ENCODE data around the gene KCNH4. TPM values are rescaled to one million over a fixed set of nuclear protein-coding genes. Genes with fewer than 3 reads are reported as not detected.
A peak's percentile ranks its signal among the peaks of the same experiment; 100 is the strongest.

The KCNH4 gene
- total RNA-seq: 0.14 TPM in 1 of 2 replicates, not detected in the other

DNA sequence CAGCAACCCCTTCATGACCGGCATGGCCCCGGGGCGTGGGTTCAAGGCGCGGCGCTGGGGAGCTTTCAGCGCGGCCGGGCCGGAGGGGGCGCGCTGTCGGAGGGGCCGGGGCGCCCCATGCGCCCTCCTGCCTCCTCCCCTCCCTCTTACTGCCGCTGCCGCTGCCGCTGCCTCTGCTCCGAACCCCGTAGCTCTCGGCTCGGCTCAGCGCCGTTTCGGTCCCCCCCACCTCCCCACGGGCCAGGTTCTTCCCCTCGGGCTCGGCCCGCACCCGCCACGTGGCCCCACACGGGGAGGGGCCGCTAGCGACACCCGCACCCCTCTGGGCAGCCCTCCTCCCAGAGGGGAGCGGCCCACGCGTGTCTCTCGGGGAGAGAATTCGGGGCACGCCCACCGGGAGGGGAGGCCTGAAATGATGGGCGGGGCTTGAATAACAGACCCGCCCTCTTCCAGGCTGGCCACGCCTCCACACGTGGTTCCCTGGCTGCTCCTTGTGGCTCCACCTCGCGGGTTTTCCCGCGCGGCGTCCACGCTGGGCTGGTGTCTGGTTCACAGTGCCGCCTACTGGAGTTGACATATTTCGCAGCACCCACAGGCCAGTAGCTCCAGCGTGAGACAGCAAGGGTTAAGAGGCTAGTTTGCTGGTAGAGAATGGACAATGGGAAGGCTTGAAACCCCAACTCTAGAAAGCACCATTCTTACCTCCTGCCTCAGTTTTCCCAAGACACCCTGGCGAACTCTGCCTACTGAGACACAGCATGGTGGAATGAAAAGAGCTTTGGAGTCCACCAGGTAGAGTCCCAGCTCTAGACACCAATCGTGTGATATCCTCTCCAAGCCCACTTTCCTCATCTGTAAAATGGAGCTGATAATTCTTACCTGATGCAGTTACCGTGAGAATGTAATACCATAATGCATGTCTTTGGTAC, at the start of gene KCNH4:
TSS of gene KCNH4 (minus strand) at position 221 of the 929 bp plus-strand sequence. CDS start at position 24, 197 bp downstream.
- no peaks in the 10 kb centered on the region for H3K36me3 ChIP-seq (ENCODE audit: control insufficient read depth, insufficient read depth, low read length)
- no peak within 1 kb of the TSS for H3K4me3 ChIP-seq (ENCODE audit: low read depth, low read length)
- TF ChIP-seq, protein P1, sequence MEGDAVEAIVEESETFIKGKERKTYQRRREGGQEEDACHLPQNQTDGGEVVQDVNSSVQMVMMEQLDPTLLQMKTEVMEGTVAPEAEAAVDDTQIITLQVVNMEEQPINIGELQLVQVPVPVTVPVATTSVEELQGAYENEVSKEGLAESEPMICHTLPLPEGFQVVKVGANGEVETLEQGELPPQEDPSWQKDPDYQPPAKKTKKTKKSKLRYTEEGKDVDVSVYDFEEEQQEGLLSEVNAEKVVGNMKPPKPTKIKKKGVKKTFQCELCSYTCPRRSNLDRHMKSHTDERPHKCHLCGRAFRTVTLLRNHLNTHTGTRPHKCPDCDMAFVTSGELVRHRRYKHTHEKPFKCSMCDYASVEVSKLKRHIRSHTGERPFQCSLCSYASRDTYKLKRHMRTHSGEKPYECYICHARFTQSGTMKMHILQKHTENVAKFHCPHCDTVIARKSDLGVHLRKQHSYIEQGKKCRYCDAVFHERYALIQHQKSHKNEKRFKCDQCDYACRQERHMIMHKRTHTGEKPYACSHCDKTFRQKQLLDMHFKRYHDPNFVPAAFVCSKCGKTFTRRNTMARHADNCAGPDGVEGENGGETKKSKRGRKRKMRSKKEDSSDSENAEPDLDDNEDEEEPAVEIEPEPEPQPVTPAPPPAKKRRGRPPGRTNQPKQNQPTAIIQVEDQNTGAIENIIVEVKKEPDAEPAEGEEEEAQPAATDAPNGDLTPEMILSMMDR (IDR thresholded peaks at IDR 0.05; ENCODE audit: insufficient read depth, low read length, poor library complexity, severe bottlenecking): peak; percentile 45
- DNase-seq (ENCODE audit: low read depth): no peak
- H3K27me3 ChIP-seq (ENCODE audit: control insufficient read depth, insufficient read depth, low read length): peaks cover 38% of the 10 kb centered on the region

DNA sequence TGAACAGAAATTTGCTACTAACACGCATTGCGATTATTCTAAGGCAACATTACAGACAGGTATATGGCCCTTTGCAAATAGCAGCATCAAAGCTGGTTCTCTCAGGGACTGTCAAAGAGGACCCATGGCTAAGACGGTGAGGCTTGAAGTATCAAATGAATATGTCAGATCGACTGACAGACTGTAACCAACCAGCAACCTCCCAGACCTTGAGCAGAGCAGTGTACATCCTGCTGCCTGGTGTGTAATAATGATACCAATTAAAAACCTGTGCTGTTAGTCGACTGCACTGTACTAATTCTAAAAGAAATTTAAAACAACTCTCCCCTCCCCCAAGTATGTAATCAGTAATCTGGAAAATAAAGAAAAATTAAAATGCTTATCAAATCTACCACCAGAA, 49.3 kb upstream of the KCNH4 start:
- no peaks in the 10 kb centered on the region for H3K27me3 ChIP-seq (ENCODE audit: control insufficient read depth, insufficient read depth, low read length)
- TF ChIP-seq, protein P1 (IDR thresholded peaks at IDR 0.05; ENCODE audit: insufficient read depth, low read length, poor library complexity, severe bottlenecking): no peak
- no peaks in the 10 kb centered on the region for H3K36me3 ChIP-seq (ENCODE audit: control insufficient read depth, insufficient read depth, low read length)
- H3K4me3 ChIP-seq (ENCODE audit: low read depth, low read length): no peak overlapping the region
- DNase-seq (ENCODE audit: low read depth): no peak

DNA sequence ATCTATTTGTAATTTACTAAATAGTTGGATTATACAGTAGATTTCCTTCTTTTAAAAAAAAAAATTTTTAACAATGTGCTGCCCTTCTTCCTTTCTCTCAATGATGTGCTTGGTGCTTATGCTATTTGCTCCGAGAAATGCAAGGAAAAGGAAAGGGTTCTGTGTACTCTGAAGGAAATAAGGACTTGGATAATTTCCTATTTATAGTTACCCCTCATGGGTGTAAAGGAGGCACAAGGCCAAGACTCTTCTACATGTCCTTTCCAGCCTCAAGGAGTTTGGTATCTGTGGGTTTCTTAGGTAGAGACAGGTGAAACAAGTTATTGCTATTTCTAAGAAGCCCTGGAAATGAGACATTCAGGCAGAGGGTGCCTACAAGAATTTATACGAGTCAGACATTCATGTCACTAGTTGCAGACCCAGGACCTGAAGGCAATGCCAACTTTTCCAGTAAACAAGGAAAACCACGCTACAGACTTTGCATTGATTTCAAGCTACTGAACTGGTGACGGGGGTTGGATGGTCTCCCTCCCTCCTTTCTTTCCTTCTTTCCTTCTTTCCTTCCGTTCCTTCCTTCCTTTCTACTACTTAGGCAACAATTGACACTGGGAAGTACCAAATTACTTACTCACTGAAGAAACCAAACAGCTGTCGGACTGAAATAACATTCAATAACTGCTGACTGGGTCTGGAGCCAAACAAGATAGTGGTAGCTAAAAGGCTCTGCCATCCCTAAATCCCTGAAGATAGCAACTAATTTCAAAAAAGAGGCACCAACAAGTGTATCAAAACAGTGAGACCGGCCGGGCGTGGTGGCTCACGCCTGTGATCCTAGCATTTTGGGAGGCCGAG, 47.1 kb upstream of the KCNH4 start:
- TF ChIP-seq, protein P1 (IDR thresholded peaks at IDR 0.05; ENCODE audit: insufficient read depth, low read length, poor library complexity, severe bottlenecking): no peak
- DNase-seq (ENCODE audit: low read depth): no peak
- no peaks in the 10 kb centered on the region for H3K27me3 ChIP-seq (ENCODE audit: control insufficient read depth, insufficient read depth, low read length)
- no peak overlapping the region for H3K4me3 ChIP-seq (ENCODE audit: low read depth, low read length)
- H3K36me3 ChIP-seq (ENCODE audit: control insufficient read depth, insufficient read depth, low read length): no peaks in the 10 kb centered on the region

DNA sequence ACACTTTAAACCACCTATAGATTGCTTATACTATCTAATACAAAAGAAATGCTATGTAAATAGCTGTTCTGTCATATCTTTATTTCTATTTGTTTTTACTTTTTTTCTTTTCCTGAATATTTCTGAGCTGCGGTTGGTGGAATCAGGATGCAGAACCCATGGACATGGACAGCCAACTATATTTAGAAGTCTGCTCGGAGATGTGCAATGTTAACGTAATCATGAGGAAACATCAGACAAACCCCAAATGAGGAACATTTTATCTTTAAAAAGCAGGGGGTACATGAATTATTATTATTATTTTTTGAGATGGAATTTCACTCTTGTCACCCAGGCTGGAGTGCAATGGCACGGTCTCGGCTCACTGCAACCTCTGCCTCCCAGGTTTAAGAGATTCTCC, 44.7 kb upstream of the KCNH4 start:
- Histone ChIP-seq H3K4me3 (ENCODE audit: low read depth, low read length) (no peak overlapping the region), H3K27me3 (ENCODE audit: control insufficient read depth, insufficient read depth, low read length) (no peaks in the 10 kb centered on the region), H3K36me3 (ENCODE audit: control insufficient read depth, insufficient read depth, low read length) (no peaks in the 10 kb centered on the region)
- DNase-seq (ENCODE audit: low read depth): no peak
- TF ChIP-seq, protein P1 (IDR thresholded peaks at IDR 0.05; ENCODE audit: insufficient read depth, low read length, poor library complexity, severe bottlenecking): no peak

DNA sequence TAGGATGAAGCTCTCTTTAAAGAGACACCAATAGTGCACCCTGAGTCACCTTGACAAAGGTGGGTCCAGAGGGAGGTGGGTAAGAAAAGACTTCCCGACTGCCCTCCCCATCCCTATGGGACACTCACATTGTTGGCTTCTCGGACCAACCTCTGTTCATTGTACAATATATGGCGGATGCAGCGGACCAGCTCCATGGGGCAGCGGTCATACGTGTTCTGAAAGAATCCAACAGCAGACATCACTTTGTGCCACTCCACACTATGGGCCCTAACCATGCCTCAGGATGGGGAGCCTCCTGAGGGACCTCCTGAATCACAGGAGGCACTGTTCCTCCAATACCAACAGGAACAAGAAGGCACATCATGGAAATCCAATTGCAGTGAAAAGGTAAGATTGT, 43.7 kb upstream of the KCNH4 start:
- H3K27me3 ChIP-seq (ENCODE audit: control insufficient read depth, insufficient read depth, low read length): no peaks in the 10 kb centered on the region
- DNase-seq (ENCODE audit: low read depth): no peak
- no peaks in the 10 kb centered on the region for H3K36me3 ChIP-seq (ENCODE audit: control insufficient read depth, insufficient read depth, low read length)
- TF ChIP-seq, protein P1 (IDR thresholded peaks at IDR 0.05; ENCODE audit: insufficient read depth, low read length, poor library complexity, severe bottlenecking): no peak
- no peak overlapping the region for H3K4me3 ChIP-seq (ENCODE audit: low read depth, low read length)

All from kidney epithelial cell (primary cell).